ENCODE data around the gene MUSK.

GRCh38 chr9:110650261-110650660, 18.3 kb upstream of the MUSK start:
- TF ChIP-seq RAD21 (IDR thresholded peaks at IDR 0.05 in 1 of 2, conservative IDR thresholded peaks at IDR 0.05 in 1 of 2; ENCODE audit: low read depth in 2 of 2, low read length in 2 of 2) (no peak), POLR2A (IDR thresholded peaks at IDR 0.05; ENCODE audit: control extremely low read depth in 1 of 2, low read depth in 2 of 2, low read length in 2 of 2) (no peak), CTCF (IDR thresholded peaks at IDR 0.05; ENCODE audit: control extremely low read depth in 1 of 3, insufficient read depth in 1 of 3, low read depth in 1 of 3, low read length in 3 of 3) (no peak), EZH2 (IDR thresholded peaks at IDR 0.05; ENCODE audit: low read depth, low read length, severe bottlenecking) (no peak), CHD1 (IDR thresholded peaks at IDR 0.05; ENCODE audit: low read depth, low read length) (no peak), POLR2AphosphoS5 (IDR thresholded peaks at IDR 0.05; ENCODE audit: low read depth, low read length) (no peak), TCF12 (IDR thresholded peaks at IDR 0.05; ENCODE audit: low read depth, low read length) (no peak), GTF2F1 (IDR thresholded peaks at IDR 0.05; ENCODE audit: borderline replicate concordance, low read depth, low read length) (no peak), YY1 (IDR thresholded peaks at IDR 0.05; ENCODE audit: low read depth, low read length) (no peak), JUN (IDR thresholded peaks at IDR 0.05; ENCODE audit: low read depth, low read length) (no peak), BRCA1 (IDR thresholded peaks at IDR 0.05; ENCODE audit: low read depth, low read length) (no peak), USF2 (IDR thresholded peaks at IDR 0.05; ENCODE audit: low read length) (no peak)
